SK-N-SH treated with all-trans-retinoic acid at 6 μM for 48 hours (cell line): ENCODE results near the gene RAD51B.

Source experiments
- ATAC-seq: fragments of 200-7000 bp; cut with Tn5 transposase; 3 replicates; pipeline ENCODE4 v1.9.1; 2020; ENCODE audit warnings: mild to moderate bottlenecking, moderate library complexity
- ARNTL ChIP-seq: fragments of 450-650 bp; formaldehyde crosslinking; IDR thresholded peaks from 2 replicates; pipeline ENCODE4 v1.5.0; 2020; ENCODE audit warnings: low read depth, mild to moderate bottlenecking, moderate library complexity, borderline replicate concordance
- BACH2 ChIP-seq: fragments of 250-450 bp; sonication (Bioruptor Pico); IDR thresholded peaks from 2 replicates; pipeline ENCODE4 v1.9.0; 2021; ENCODE audit warnings: mild to moderate bottlenecking, borderline replicate concordance
- CREB5 ChIP-seq: fragments of 250-450 bp; sonication (Bioruptor Pico); IDR thresholded peaks from 2 replicates; pipeline ENCODE4 v1.5.1; 2020; ENCODE audit warnings: low read depth, mild to moderate bottlenecking, moderate library complexity
- CSDC2 ChIP-seq: fragments of 250-450 bp; sonication (Bioruptor Pico); IDR thresholded peaks from 2 replicates; pipeline ENCODE4 v1.5.0; 2020; ENCODE audit warnings: mild to moderate bottlenecking, moderate library complexity
- CSRNP3 ChIP-seq: fragments of 250-450 bp; sonication (Bioruptor Pico); IDR thresholded peaks from 2 replicates; pipeline ENCODE4 v1.5.1; 2021; ENCODE audit warnings: mild to moderate bottlenecking, moderate library complexity
- ESRRG ChIP-seq: fragments of 250-450 bp; sonication (Bioruptor Pico); IDR thresholded peaks from 2 replicates; pipeline ENCODE4 v1.6.1; 2021; ENCODE audit warnings: mild to moderate bottlenecking
- GLIS3 ChIP-seq: fragments of 250-450 bp; sonication (Bioruptor Pico); IDR thresholded peaks from 2 replicates; pipeline ENCODE4 v1.5.0; 2020; ENCODE audit warnings: mild to moderate bottlenecking, moderate library complexity
- ISL1 ChIP-seq: fragments of 250-450 bp; sonication (Bioruptor Pico); IDR thresholded peaks from 2 replicates; pipeline ENCODE4 v2.1.2; 2022; ENCODE audit warnings: mild to moderate bottlenecking, moderate library complexity
- OSR1 ChIP-seq: fragments of 250-450 bp; sonication (Bioruptor Pico); IDR thresholded peaks from 2 replicates; pipeline ENCODE4 v1.8.0; 2022; ENCODE audit warnings: moderate library complexity, mild to moderate bottlenecking, inconsistent platforms
- PATZ1 ChIP-seq: fragments of 250-450 bp; sonication (Bioruptor Pico); IDR thresholded peaks from 2 replicates; pipeline ENCODE4 v1.8.0; 2020; ENCODE audit warnings: mild to moderate bottlenecking, moderate library complexity, borderline replicate concordance
- POU6F1 ChIP-seq: fragments of 250-450 bp; sonication (Bioruptor Pico); IDR thresholded peaks from 2 replicates; pipeline ENCODE4 v1.8.0; 2021; ENCODE audit warnings: low read depth, mild to moderate bottlenecking, moderate library complexity, borderline replicate concordance
- PPARA ChIP-seq: fragments of 250-450 bp; sonication (Bioruptor Pico); IDR thresholded peaks from 2 replicates; pipeline ENCODE4 v1.5.0; 2020; ENCODE audit warnings: mild to moderate bottlenecking, borderline replicate concordance
- RARB ChIP-seq: fragments of 250-450 bp; sonication (Bioruptor Pico); IDR thresholded peaks from 2 replicates; pipeline ENCODE4 v1.8.0; 2021; ENCODE audit warnings: mild to moderate bottlenecking, moderate library complexity
- SNAI2 ChIP-seq: fragments of 250-450 bp; sonication (Bioruptor Pico); IDR thresholded peaks from 2 replicates; pipeline ENCODE4 v1.5.0; 2020; ENCODE audit warnings: mild to moderate bottlenecking, moderate library complexity
- TOX ChIP-seq: fragments of 250-450 bp; sonication (Bioruptor Pico); IDR thresholded peaks from 2 replicates; pipeline ENCODE4 v1.8.0; 2021; ENCODE audit warnings: mild to moderate bottlenecking, moderate library complexity, borderline replicate concordance
- TSHZ2 ChIP-seq: fragments of 250-450 bp; sonication (Bioruptor Pico); IDR thresholded peaks from 2 replicates; pipeline ENCODE4 v1.5.0; 2020; ENCODE audit warnings: mild to moderate bottlenecking, moderate library complexity
- ZFP3 ChIP-seq: fragments of 250-450 bp; sonication (Bioruptor Pico); IDR thresholded peaks from 2 replicates; pipeline ENCODE4 v1.5.0; 2020; ENCODE audit warnings: mild to moderate bottlenecking, moderate library complexity
- ZFP30 ChIP-seq: fragments of 450-650 bp; formaldehyde crosslinking; IDR thresholded peaks from 2 replicates; pipeline ENCODE4 v1.5.0; 2022; ENCODE audit warnings: mild to moderate bottlenecking, moderate library complexity
- ZNF70 ChIP-seq: fragments of 450-650 bp; formaldehyde crosslinking; IDR thresholded peaks from 2 replicates; pipeline ENCODE4 v1.5.0; 2020; ENCODE audit warnings: mild to moderate bottlenecking, moderate library complexity
- ZNF8 ChIP-seq: fragments of 450-650 bp; formaldehyde crosslinking; IDR thresholded peaks from 2 replicates; pipeline ENCODE4 v1.5.0; 2020; ENCODE audit warnings: mild to moderate bottlenecking, moderate library complexity

The RAD51B gene

GRCh38 chr14:68477110-68477455, 657.5 kb downstream of the RAD51B start:
- TF ChIP-seq PPARA (CRISPR knock-in tag), result no peak
- no peak for TF ChIP-seq ZFP30 (CRISPR knock-in tag)
- TF ChIP-seq ZNF8, result no peak
- TF ChIP-seq CSDC2 (CRISPR knock-in tag), result no peak
- no peak for TF ChIP-seq OSR1 (CRISPR knock-in tag)
- no peak for TF ChIP-seq SNAI2
- no peak for TF ChIP-seq ARNTL
- no peak for TF ChIP-seq BACH2
- TF ChIP-seq PATZ1 (CRISPR knock-in tag), result no peak
- TF ChIP-seq ZFP3 (CRISPR knock-in tag), result no peak
- TF ChIP-seq ESRRG (CRISPR knock-in tag), result no peak
- TF ChIP-seq ZNF70, result no peak
- no peak for TF ChIP-seq TSHZ2
- no peak for TF ChIP-seq ISL1 (CRISPR knock-in tag)
- TF ChIP-seq POU6F1 (CRISPR knock-in tag), result no peak
- no peak for TF ChIP-seq GLIS3 (CRISPR knock-in tag)
- no peak for TF ChIP-seq CSRNP3 (CRISPR knock-in tag)
- no peak; the same call in 2 of the 3 replicates for ATAC-seq

- no peak for ATAC-seq
- no peak for TF ChIP-seq RARB (CRISPR knock-in tag)
- TF ChIP-seq TSHZ2, result no peak
- TF ChIP-seq CREB5 (CRISPR knock-in tag), result no peak
- TF ChIP-seq TOX (CRISPR knock-in tag), result no peak
- TF ChIP-seq CSRNP3 (CRISPR knock-in tag), result no peak
- TF ChIP-seq ZNF8, result no peak
- no peak for TF ChIP-seq ZFP3 (CRISPR knock-in tag)
- no peak for TF ChIP-seq PATZ1 (CRISPR knock-in tag)
These were observed 658.0 kb downstream of the RAD51B start for GRCh38 chr14:68477461-68478085.
